GM21360 (cell line): ENCODE measurements around the gene VPS18.

ENCODE experiments used
- ATAC-seq: cut with Tn5 transposase; IDR thresholded peaks from one replicate; pipeline ENCODE4 v1.9.1; 2021; ENCODE audit warnings: mild to moderate bottlenecking, moderate library complexity; ENCODE audit not compliant: unreplicated experiment

VPS18 gene

GRCh38 chr15:40918799-40919392 lies 24.6 kb downstream of the VPS18 start:
- ATAC-seq, result no peak

GRCh38 chr15:40921949-40922607 lies 27.8 kb downstream of the VPS18 start:
- no peak for ATAC-seq

GRCh38 chr15:40922608-40923005 lies 28.4 kb downstream of the VPS18 start:
- no peak for ATAC-seq

GRCh38 chr15:40923551-40923950 lies 29.3 kb downstream of the VPS18 start:
- ATAC-seq, result no peak

GRCh38 chr15:40925495-40925862 lies 31.2 kb downstream of the VPS18 start:
- no peak for ATAC-seq

GRCh38 chr15:40925863-40926658 lies 31.8 kb downstream of the VPS18 start:
- ATAC-seq, result no peak

GRCh38 chr15:40926659-40927494 lies 32.6 kb downstream of the VPS18 start:
- no peak for ATAC-seq

GRCh38 chr15:40927495-40927872 lies 33.2 kb downstream of the VPS18 start:
- no peak for ATAC-seq

GRCh38 chr15:40927873-40928806 lies 33.9 kb downstream of the VPS18 start:
- no peak for ATAC-seq

GRCh38 chr15:40928821-40929659 lies 34.8 kb downstream of the VPS18 start, which contains the start of gene DLL4:
DLL4 (plus strand) TSS chr15:40929340; CDS start chr15:40929669, 329 bp downstream.
- ATAC-seq, result no peak

GRCh38 chr15:40929660-40930429 lies 35.6 kb downstream of the VPS18 start:
- ATAC-seq, result no peak

GRCh38 chr15:40930430-40931299 lies 36.4 kb downstream of the VPS18 start:
- ATAC-seq, result no peak

- no peak for ATAC-seq
These were observed 37.3 kb downstream of the VPS18 start for GRCh38 chr15:40931300-40932142.

- no peak for ATAC-seq
These were observed 37.9 kb downstream of the VPS18 start for GRCh38 chr15:40932156-40932555.

- ATAC-seq, result no peak
These were observed 38.6 kb downstream of the VPS18 start for GRCh38 chr15:40932649-40933516.

GRCh38 chr15:40933517-40933902 lies 39.3 kb downstream of the VPS18 start:
- ATAC-seq, result no peak
